GM19452 (cell line): Measurements from ENCODE around the gene RSAD1.

ENCODE experiments used
- ATAC-seq: cut with Tn5 transposase; IDR thresholded peaks from one replicate; pipeline ENCODE4 v1.9.1; 2021; ENCODE audit not compliant: unreplicated experiment

The RSAD1 gene

DNA sequence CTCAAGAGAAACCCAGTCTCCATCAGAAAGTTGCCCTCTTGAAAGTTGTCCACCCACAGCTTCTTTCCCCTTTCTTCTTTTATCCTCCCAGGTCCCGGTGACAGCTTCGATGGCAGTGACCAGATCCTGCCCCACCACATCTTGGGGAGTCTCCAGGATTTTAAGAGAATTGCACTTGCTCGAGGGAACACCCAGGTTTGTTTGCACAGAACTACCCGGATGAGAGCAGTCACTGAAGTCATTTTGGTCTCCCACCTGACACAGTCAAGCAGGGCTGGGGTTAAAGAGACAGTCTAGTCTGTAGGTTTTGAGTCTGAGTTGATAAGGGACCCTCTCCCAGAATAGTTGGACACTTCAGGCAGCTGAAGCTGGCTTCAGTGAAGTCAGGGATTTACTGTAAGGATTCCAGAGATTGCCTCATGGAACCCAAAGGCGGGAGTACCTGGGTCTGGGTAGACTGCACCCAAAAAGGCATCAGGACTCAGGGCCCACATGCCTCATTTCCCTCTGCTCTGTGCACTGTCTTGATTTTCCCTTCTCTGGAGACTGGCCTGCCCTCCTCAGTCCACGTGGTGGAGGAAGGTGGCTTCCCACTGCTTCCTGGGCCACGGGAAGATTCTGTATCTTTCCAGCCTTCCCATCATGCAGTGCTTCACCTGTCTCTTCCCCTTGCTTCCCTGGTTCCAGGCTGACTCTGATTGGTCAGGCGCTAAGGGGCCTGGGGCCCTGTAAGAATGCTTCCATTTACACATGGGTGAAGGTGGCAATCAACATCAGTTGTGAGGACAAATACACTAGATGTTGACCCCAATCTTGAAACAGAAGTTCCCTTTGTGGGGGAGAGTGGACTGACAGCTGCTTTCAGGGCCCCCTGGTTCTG lies 39.1 kb downstream of the RSAD1 start:
- no peak for ATAC-seq

DNA sequence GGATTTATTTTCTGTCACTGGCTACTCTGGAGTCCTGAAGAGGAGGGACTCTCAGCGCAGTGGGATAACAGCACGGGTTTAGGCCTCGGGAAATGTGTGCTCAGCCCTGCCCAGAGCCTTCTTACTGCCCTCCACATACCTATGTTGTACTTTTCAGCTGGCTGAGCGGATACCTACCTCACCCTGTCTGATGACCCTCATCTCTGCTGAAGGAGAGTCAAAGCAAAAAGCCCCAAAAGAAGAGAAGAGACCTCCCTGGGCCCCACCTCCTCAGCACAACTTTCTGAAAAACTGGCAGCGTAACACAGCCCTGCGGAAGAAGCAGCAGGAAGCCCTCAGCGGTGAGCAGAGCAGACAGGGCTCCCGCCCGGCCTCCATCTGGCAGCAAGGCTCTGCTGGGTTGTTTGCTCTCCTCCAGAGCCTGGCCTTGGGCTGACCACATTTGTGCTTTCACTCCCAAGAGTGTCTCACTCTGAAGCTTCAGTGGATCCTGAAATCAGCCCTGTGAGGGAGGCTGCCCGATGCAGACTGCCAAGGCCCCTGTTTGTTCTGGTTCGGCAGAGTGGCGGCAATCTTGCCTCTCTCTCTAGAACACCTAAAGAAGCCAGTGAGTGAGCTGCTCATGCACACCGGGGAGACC lies 39.8 kb downstream of the RSAD1 start:
- ATAC-seq = no peak

DNA sequence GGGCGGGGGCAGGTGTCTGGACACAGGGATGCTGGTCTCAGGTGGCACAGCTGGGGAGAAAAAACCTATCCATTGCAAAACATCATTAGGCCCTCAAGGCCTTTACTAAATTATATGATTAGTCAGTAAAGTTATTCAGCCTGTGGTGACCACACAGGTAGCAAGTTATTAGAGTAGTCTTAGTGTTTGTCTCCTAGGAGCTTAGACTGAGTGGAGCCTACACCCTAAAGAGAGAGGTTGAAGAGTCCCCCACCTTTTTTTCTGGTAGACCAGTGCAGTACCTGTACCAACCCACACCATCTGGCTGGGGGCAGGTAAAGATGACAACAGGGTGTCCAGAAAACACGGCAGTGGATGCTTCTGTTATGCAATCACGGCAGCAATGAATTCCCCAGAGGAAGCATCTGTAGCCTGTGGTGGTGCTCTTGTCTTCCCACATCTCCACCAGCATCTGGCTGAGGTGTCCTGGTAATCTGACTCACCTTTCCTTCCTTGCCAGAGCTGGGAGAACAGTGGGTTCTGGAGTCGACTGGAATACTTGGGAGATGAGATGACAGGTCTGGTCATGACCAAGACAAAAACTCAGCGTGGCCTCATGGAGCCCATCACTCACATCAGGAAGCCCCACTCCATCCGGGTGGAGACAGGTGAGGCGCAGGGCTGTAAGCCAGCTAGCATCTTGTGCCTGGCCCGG lies 40.6 kb downstream of the RSAD1 start:
- ATAC-seq = no peak

DNA sequence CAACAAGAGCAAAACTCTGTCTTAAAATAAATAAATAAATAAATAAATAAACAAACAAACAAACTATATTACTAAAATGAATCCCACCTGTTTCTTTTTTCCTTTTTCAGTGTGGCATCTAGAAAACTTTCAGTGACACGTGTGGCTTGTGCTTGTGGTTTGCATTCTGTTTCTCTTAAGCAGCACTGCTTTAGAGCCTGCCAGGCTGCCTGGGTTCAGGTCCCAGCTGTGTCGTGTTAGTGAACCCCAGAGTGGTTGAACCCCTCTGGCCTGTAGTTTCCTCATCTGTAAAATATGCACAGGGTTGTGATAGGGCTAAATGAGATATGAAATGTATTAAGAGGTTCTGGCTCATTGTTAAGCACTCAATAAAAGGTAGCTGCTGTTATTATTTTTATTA lies 41.8 kb downstream of the RSAD1 start:
- ATAC-seq = no peak

DNA sequence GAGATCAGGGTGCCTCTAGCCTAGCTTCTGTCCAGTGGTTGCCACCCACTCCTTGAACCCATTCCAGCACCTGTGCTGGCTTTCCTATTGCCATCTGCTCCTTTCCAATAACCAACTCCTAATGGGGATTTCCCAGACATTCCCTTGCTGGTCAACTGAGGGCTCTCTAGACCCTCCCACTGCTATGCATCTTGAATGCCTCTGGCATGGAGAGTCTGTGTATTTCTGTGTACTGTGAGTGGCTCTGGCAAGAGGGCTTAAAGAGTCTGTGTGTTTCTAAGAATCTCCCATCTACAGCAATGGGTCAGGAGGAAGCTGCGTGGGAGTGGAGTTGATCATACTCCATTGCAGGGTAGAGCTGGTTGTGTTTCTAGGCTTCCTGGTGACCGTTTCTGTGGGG lies 42.9 kb downstream of the RSAD1 start:
- no peak for ATAC-seq

DNA sequence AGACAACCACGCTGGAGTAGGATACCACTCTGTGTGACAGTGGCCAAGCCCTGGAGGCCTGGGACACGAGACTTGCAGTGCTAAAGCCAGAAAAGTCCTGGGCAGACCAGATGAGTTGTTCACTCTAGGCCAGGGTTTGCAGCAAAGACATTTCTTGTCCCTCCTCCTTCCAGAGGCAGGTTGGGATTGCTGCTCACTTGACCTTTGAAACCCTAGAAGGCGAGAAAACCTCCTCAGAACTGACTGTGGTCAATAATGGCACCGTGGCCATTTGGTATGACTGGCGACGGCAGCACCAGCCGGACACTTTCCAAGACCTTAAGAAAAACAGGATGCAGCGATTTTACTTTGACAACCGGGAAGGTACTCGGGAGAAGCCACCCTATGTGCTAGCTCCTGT lies 44.1 kb downstream of the RSAD1 start:
- ATAC-seq = no peak

DNA sequence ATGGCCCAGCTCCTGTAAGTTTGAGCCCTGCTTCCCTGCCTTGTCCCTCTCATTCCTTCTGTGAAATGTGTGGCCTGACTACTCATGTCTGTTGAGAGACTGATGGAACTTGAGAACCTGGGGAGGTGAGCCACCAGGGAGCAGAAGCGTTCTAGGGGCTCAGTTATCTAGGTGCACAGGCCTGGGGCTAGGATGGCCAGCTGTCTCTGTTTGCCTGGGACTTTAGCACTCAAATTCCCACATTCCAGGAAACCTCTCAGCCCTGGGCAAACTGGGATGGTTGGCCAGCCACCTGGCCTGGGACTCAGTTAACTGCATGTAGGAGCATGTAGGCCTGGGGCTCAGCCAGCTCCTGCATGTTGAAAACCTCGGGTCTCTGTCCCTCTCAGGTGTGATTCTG lies 44.5 kb downstream of the RSAD1 start:
- no peak for ATAC-seq

DNA sequence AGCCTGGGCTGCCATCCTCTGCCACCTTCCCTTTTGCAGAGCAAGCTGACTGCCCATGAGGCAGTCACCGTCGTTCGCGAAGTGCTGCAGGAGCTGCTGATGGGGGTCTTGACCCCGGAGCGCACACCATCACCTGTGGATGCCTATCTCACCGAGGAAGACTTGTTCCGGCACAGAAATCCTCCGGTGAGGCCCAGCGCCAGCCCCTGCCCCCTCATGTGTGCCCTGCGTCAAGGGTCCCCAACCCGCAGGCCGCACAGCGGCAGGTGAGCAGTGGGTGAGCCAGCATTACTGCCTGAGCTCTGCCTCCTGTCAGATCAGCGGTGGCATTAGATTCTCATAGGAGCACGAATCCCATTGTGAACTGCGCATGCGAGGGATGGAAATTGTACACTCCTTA lies 46.2 kb downstream of the RSAD1 start:
- ATAC-seq = no peak

DNA sequence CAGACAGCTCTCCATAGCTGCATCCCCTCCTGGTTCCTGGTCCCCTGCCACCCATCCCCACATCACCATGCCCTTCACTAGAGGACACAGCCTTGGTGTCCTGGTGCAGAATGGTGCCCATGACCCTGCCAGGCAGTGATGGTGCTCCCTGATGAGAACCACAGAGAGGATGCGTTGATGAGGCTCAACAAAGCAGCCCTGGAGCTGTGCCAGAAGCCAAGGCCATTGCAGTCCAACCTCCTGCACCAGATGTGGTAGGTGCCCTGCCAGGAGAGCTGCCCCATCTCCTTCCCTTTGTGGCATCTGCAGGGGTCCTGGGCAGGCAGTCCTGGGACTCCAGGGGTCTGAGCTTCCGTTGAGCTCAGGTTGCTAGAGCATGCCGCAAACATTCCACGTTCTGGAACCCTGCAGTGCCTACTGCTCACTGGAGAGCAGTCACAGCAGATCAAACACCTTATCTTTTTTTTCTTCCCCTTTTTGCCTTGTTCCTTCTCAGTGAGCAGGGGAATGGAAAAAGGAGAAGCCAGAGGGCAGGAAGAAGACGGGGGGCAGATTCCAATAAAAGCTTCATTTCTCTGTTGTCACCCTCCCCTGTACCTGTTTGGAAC lies 48.6 kb downstream of the RSAD1 start:
- ATAC-seq = no peak

DNA sequence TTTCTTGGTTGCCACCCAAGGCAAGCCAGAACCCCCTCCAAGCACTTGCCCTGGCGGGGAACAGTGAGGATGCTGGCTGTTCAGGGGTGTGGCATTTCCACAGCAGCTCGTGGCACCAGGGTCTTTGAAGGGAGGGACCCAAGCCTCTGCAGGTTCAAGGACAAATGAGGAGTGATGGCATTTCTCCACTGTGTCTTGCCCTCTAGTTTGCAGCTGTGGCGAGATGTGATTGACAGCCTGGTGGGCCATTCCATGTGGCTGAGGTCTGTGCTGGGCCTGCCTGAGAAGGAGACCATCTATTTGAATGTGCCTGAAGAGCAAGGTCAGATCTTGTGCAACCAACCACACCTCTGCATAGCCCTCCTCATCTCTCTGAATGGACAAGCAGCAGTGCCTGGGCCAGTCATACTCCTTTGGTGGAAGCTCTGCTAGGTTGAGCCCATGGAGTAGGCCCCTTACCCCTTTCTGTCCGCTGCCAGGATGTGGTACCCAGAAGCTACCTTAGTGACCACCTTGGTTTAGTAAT lies 49.4 kb downstream of the RSAD1 start:
- no peak for ATAC-seq

DNA sequence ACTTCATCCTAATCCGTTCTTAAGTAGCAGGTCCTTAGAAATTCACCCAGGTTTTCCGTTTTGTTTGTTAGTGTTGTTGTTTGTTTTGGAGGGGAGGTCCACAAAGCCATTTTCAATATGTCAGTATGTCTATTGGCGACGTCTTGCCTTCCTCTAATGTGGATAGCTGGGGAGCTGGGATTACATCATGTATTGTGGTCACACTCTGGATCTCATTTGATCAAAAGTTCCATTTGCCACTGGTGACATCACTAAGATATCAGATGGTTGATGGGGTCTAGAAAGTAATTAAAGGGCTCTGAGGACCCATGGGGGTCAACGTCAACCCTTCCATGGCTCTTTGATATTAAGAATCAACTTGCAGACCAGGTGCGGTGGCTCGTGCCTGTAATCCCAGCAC lies 51.2 kb downstream of the RSAD1 start:
- ATAC-seq = no peak

DNA sequence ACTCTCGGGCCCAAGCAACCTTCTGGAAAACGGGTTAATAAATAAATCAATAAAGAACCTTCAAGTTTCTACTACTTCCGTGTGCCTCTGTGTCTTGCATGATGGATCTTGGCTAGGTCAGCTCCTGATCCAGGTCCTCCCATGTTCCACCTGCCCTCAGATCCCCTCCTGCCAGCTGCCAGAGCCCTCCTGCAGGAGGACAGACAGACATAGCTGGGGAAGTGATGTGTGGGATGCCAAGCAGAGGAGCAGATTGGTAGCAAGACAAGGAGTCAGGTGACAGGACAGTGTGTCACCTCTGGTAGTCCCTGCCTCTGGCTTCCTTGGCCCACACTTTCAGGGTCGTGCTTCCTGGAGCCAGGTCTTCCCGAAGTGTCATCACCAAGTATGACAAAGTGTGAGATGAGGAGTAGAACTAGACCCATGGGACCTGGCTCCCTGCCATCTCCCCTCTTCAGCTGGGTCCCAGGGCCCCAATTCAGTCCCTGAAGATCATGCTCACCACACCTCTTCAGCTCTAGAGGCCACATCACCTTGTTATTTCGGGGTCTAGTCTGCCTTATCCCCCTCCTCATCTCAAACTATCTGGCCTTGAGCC lies 52.9 kb downstream of the RSAD1 start:
- ATAC-seq = no peak

DNA sequence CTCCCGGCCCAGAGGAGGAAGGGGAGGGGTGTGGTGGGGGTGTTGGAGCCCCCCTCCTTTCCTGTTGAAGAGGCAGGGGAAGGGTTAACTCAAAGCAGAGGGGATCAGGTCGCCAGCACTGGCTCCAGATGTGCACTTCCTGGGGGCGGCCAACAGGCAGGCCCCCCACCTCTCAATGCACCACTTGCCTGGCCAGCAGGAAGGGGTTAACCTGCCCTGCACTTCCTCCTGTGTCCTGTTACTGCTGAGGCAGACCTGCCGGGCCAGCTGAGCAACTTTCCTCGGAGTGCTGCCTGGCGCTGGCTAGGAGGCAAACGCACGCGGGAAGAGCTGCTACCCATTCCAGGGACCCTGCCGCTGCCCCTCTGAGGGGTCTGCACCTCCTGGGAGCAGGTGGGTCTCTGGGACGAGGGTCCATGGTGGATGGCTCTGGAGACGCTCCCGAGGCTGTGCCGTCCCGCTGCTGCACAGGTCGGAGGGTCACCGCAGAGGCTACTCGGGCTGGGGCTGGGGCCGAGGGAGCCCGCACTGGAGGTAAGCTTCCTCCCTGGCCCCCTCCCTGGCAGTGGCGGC lies 53.9 kb downstream of the RSAD1 start, which contains the start of gene EPN3:
TSS of gene EPN3 (plus strand) at position 284 of the 573 bp plus-strand sequence. CDS start 3,822 bp downstream, outside the sequence.
- no peak for ATAC-seq

DNA sequence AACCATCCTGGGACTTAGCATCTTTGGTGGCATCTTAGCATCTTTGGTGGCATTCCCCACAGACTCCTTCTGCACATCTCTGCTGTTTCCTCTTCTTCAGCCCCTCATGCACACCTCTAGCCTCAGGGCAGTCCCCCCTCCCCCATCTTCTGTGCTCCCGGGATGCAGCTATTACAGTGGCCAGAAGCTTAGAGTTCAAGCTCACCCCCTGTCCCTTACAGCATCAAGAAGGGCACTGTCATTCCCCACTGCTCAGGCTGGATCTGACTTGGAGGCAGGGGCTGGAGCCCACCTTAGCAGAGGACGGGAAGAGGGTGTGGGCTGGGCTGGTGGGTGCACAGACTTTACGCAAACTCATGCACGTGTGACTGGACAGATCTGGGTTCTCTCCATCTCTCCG lies 54.5 kb downstream of the RSAD1 start:
- ATAC-seq = no peak

DNA sequence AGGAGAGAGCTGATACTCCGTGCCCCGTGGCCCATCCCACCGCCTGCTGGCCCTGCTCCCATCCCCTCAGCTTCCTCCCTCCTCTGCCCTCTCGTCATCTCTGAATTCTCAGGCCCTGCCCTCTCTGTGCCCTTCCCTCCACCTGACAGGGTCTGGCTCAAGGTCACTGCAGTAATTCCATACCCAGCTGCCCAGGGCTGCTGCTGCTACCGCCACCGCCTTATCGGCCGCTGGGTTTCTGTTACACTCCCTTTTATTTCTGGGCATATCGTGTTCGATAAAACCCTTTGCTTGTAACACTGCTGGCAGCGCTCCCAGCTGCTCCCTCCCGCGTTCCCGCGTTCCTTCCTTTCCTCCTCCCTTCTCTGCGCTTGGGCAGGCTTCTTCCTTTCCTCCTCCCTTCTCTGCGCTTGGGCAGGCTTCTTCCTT lies 55.1 kb downstream of the RSAD1 start:
- ATAC-seq = no peak

DNA sequence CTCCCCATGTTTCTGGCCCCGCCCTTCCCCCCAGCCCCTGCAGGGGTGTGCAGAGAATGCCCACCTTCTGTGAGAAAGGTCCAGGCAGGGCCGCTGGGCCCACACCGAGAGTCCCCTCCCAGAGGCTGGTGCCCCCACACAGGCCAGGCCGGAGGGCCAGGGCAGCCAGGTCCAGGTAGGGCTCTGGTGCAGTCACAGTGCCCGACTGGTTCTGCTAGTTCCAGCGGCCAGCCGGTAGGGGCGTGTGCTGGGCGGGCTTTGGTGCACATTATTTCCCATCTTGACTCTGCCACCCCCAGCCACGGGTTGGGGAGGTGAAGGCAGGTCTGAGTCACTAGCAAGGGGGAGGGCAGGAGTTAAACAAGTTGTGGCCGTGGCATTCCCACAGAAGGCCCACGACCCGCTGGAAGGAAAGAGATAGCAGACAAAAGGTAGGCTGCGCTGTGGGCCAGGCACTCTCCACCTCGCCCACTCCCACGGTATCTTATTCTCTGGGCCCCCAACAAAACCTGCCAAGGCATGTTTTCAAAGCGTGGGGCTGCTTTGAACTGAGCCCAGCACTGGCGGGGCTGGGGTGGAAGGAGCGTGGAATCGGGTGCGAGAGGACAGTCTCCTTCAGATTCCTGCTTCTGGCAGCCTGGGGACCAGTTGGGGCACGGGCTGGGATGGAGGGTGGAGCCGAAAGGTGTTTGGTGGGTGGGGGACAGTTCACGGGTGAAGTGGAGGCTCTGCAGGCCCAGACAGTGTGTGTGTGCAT lies 55.7 kb downstream of the RSAD1 start:
- no peak for ATAC-seq

DNA sequence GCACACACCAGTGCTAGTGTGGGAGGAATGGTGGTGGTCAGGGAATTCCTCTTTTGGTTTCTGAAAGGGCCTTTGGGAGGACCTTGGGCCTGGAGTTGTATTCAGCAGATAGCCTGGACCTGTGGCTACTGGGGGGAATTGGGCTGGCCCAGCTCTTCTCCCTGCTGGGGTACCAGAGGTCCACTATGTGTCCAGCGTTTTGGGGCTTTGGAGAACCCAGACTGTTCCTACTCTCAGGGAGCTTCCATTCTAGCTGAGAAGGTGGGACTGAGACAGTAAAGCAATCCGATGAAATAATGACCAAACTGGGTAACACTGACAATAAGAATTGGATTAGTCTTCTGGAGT lies 56.3 kb downstream of the RSAD1 start:
- no peak for ATAC-seq

DNA sequence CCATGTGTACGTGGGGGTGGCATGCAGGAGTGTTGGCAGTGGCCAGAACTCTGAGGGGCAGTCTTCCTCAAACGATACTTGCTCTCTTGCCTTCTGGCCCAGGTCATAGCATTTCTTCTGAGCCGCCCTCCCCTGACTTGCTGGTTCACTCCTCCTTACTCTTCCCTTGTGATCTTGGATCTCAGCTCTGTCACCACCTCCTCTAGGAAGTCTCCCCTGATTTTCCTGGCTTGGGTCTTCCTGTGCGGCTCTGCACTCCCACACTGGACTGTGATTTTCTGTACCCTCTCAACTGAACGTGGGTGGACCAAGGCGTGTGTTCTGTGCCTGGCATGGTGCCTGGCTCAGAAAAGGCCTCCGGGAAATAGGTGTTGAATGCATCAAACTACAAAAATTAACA lies 56.7 kb downstream of the RSAD1 start:
- ATAC-seq = no peak
